Upper lobe of right lung (tissue), 1 donor: ENCODE measurements around the gene ACSF2. TPM values are rescaled to one million over a fixed set of nuclear protein-coding genes. Genes with fewer than 3 reads are reported as not detected.

Experiments used
- ATAC-seq: fragments of 200-7000 bp; cut with Tn5 transposase; one replicate; pipeline ENCODE4 v1.9.1; 2020; ENCODE audit warnings: mild to moderate bottlenecking, moderate library complexity
- DNase-seq: peaks from one replicate; pipeline ENCODE4 v3.0.0-alpha.2; 2020
- H3K27ac ChIP-seq: fragments of 200-600 bp; one replicate; pipeline ENCODE4 v1.8.0; 2022
- H3K27me3 ChIP-seq: fragments of 200-600 bp; one replicate; pipeline ENCODE4 v1.8.0; 2022; ENCODE audit warnings: mild to moderate bottlenecking
- H3K36me3 ChIP-seq: fragments of 200-600 bp; one replicate; pipeline ENCODE4 v1.8.0; 2022
- H3K4me1 ChIP-seq: fragments of 200-600 bp; one replicate; pipeline ENCODE4 v1.8.0; 2022
- H3K4me3 ChIP-seq: fragments of 200-600 bp; one replicate; pipeline ENCODE4 v1.8.0; 2022; ENCODE audit warnings: mild to moderate bottlenecking
- H3K9me3 ChIP-seq: fragments of 200-600 bp; one replicate; pipeline ENCODE4 v1.8.0; 2022
- CTCF ChIP-seq: fragments of 200-600 bp; IDR thresholded peaks from one replicate; pipeline ENCODE4 v1.8.0; 2022; ENCODE audit warnings: antibody characterized with exemption
- intact Hi-C: fragments of 100-400 bp; cut with DNase I; formaldehyde crosslinking; loops from one replicate; pipeline ENCODE4 v1.11.0; 2022
- total RNA-seq: library from RNA; stranded (reverse); fragmentation: NEBNext Ultra II Directional; extraction: Animal tissue kit (Norgen Biotek cat#: 25700); gene quantifications from one replicate; pipeline ENCODE4 v1.2.1, GENCODE V29; 2021
- donor health status: DM: no; HTN: yes; CAD: no; lungs with severe emphysema.

ACSF2 gene
- total RNA-seq, 1 donor from 2014 or later, result 73.9 TPM

DNA sequence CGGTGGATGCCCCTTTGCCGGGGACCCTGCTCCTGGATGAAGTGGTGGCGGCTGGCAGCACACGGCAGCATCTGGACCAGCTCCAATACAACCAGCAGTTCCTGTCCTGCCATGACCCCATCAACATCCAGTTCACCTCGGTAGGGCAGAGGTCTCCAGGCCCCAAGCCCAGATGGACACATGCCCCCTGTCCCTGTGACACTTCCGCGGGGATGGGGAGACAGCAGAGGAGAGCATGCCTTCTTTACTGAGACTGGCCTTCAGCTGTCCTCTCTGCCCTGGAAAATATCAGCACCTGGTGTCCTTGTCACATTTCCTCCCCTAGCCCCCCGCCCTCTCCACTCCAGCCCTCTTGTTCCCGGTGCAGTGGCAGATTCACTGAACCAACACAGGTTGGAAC is 36.4 kb downstream of the ACSF2 start:
- ATAC-seq (no peak), DNase-seq (no peak)
- no peaks in the 10 kb centered on the region for H3K27me3 ChIP-seq
- H3K27ac ChIP-seq, result no peak overlapping the region
- no peak for TF ChIP-seq CTCF
- H3K4me1 ChIP-seq, result no peaks in the 10 kb centered on the region
- no peak overlapping the region for H3K4me3 ChIP-seq
- intact Hi-C loops, result no loop called here
- no peaks in the 10 kb centered on the region for H3K9me3 ChIP-seq
- H3K36me3 ChIP-seq, result peaks cover 8% of the 10 kb centered on the region

DNA sequence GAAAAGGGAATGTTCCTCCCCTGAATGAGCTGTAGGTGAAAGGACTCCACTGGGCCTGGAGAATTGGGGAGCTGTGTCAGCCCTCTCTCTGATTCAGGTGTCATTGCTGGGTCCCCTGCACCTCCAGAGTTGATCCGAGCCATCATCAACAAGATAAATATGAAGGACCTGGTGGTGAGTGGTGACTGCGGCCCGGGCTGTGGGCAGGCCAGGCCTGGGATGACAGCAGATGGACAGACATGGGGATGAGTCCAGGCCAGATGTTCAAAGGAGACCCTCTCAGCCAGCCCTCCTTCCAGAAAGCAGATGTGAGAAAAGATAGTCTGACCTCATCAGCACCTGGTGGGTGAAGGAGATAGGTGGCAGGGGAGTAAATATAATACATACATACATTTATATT is 38.1 kb downstream of the ACSF2 start:
- no peak for DNase-seq
- H3K27ac ChIP-seq, result no peak overlapping the region
- intact Hi-C loops, result no loop called here
- peaks cover 8% of the 10 kb centered on the region for H3K36me3 ChIP-seq
- H3K9me3 ChIP-seq, result no peaks in the 10 kb centered on the region
- peaks cover 12% of the 10 kb centered on the region for H3K27me3 ChIP-seq
- no peak for TF ChIP-seq CTCF
- no peak overlapping the region for H3K4me3 ChIP-seq
- peaks cover 4% of the 10 kb centered on the region for H3K4me1 ChIP-seq
- ATAC-seq, result no peak

DNA sequence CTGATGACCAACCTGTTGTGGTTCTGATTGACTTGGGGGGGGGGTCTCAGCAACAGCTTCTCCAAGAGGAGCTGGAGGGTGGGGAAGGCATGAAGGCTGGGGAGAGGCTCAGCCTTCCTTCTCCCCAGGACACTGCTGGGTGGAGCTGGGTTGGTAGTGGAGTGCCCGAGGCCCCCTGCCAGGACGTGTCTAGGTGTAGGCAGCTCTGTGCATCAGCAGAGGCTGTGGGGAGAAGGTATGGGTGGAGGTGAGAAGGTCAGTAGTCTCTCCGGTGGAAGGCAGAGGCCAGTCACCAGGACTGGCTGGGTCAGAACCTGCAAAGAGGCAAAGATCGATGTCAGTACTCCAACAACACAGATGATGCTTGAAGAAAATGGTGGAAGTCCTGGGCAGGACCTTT is 38.7 kb downstream of the ACSF2 start:
- intact Hi-C loops, result no loop called here
- Histone ChIP-seq H3K36me3 (peaks cover 8% of the 10 kb centered on the region), H3K27ac (no peak overlapping the region), H3K4me1 (peaks cover 6% of the 10 kb centered on the region), H3K9me3 (no peaks in the 10 kb centered on the region), H3K4me3 (no peak overlapping the region), H3K27me3 (peaks cover 12% of the 10 kb centered on the region)
- ATAC-seq (no peak), DNase-seq (no peak)
- no peak for TF ChIP-seq CTCF

DNA sequence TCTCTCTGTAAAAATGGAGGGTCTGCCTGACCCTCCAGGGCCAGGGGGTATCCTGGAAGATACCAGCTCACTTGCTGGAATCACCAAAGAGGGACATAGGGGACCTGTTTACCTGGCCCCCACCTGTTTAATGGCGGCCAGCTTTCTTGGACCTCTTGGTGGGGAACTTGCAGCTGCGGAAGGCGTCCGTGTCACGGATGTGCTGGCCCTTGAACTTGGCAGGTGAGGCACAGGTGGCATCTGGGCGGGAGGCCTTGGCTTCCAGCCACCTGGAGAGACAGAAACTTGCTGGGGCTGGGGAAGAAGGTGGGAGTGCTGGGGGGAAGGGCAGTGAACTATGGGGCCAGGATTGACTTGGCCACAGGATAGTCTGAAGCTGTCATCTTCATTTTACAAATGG is 39.2 kb downstream of the ACSF2 start:
- ATAC-seq (no peak), DNase-seq (no peak)
- intact Hi-C loops, result no loop called here
- H3K27ac ChIP-seq, result no peak overlapping the region
- H3K4me1 ChIP-seq, result peaks cover 6% of the 10 kb centered on the region
- no peak overlapping the region for H3K4me3 ChIP-seq
- H3K36me3 ChIP-seq, result peaks cover 8% of the 10 kb centered on the region
- no peaks in the 10 kb centered on the region for H3K9me3 ChIP-seq
- peaks cover 12% of the 10 kb centered on the region for H3K27me3 ChIP-seq
- TF ChIP-seq CTCF, result no peak

DNA sequence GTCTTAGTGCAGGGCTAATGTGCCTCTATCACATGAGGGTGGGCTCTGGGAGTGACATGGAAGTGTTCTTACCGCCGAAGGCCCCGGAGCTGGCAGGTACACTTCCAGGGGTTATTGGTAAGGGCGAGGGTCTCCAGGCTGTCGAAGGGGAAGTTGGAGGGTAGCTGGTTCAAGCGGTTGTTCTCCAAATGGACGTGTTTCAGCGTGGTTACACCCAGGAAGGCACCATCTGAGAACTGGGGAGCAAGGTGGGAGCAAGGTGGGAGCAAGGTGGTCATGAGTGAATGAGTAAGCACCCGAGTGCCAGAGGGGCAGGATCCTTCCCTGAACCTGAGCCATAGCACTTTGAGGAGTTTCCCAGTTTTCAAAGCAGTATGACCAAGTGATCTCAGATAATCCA is 39.6 kb downstream of the ACSF2 start:
- H3K9me3 ChIP-seq, result no peaks in the 10 kb centered on the region
- H3K36me3 ChIP-seq, result peaks cover 8% of the 10 kb centered on the region
- ATAC-seq (no peak), DNase-seq (no peak)
- H3K4me1 ChIP-seq, result peaks cover 6% of the 10 kb centered on the region
- TF ChIP-seq CTCF, result no peak
- intact Hi-C loops, result no loop called here
- H3K27ac ChIP-seq, result no peak overlapping the region
- no peak overlapping the region for H3K4me3 ChIP-seq
- H3K27me3 ChIP-seq, result peaks cover 12% of the 10 kb centered on the region

GRCh38 chr17:50466371-50467113 is 40.5 kb downstream of the ACSF2 start:
- H3K27ac ChIP-seq, result no peak overlapping the region
- H3K36me3 ChIP-seq, result peaks cover 13% of the 10 kb centered on the region
- no peak for DNase-seq
- no peak for ATAC-seq
- peaks cover 12% of the 10 kb centered on the region for H3K27me3 ChIP-seq
- no peaks in the 10 kb centered on the region for H3K9me3 ChIP-seq
- H3K4me3 ChIP-seq, result no peak overlapping the region
- TF ChIP-seq CTCF, result no peak
- intact Hi-C loops, result no loop called here
- peaks cover 6% of the 10 kb centered on the region for H3K4me1 ChIP-seq
